ENCODE results near the gene FBXL22. TPM values are rescaled to one million over a fixed set of nuclear protein-coding genes. Genes with fewer than 3 reads are reported as not detected.

Gene FBXL22
- total and polyA plus RNA-seq, 2 of the 4 experiments (the other 2 are of a cell fraction), result 0.36 to 1.3 TPM

GRCh38 chr15:63597821-63598220, 634 bp downstream of the FBXL22 start:
- intact Hi-C loops (cut with micrococcal nuclease), result loop anchor here (1.0 kb wide), 2 partner anchors 45 to 93 kb away; no protein-coding TSS in a partner anchor
- Histone ChIP-seq H3K27me3 (ENCODE audit: control insufficient read depth, insufficient read depth, low read length) (no peaks in the 10 kb centered on the region), H3K4ac (ENCODE audit: low read depth, low read length) (peak overlapping the region; percentile 87), H4K20me1 (ENCODE audit: insufficient read depth, low read length) (no peaks in the 10 kb centered on the region), H2AK5ac (ENCODE audit: low read depth, low read length) (peak overlapping the region; percentile 58), H4K5ac (ENCODE audit: low read depth, low read length) (peak overlapping the region; percentile 10), H2AFZ (replicated peaks; ENCODE audit: low read length, poor library complexity) (peak overlapping the region; percentile 48), H3K9me1 (ENCODE audit: insufficient read depth, low read length) (peaks cover 22% of the 10 kb centered on the region), H2BK15ac (ENCODE audit: low read depth, low read length) (no peak overlapping the region; the same call in 2 of the 3 replicates), H3K4me2 (ENCODE audit: low read depth, low read length) (no peak overlapping the region), H3K18ac (ENCODE audit: low read depth, low read length) (peak overlapping the region; percentile 42; the same call in 1 of the 2 replicates), H4K8ac (ENCODE audit: low read depth in 2 of 2, low read length in 2 of 2) (peak overlapping the region; percentile 58 to 59; a peak in 2 of 4 replicates), H3K14ac (replicated peaks; ENCODE audit: low read depth, low read length) (peak overlapping the region; percentile 72; the same call in 1 of the 2 replicates), H3K36me3 (ENCODE audit: control insufficient read depth, insufficient read depth, low read length) (peaks cover 3% of the 10 kb centered on the region; the same call in 1 of the 2 replicates), H2BK120ac (ENCODE audit: low read depth, low read length) (0 out of 2 replicates have a peak overlapping the region, but pooled peaks have one; percentile 83), H3K56ac (ENCODE audit: extremely low read depth, insufficient read depth, low read length) (no peak overlapping the region), H3K4me3 (ENCODE audit: insufficient read depth, low read depth, low read length) (no peak overlapping the region), H3K9me3 (ENCODE audit: control insufficient read depth, insufficient read depth, low read length) (no peaks in the 10 kb centered on the region), H4K91ac (ENCODE audit: insufficient read depth, low read depth, low read length) (peak overlapping the region; percentile 78), H3K79me1 (ENCODE audit: low read depth in 1 of 2, low read length in 2 of 2) (peaks cover 0 to 7% of the 10 kb centered on the region in 2 experiments; a peak in 2 of 4 replicates), H2BK20ac (ENCODE audit: low read depth, low read length) (0 out of 2 replicates have a peak overlapping the region, but pooled peaks have one; percentile 5), H2AK9ac (replicated peaks; ENCODE audit: low read depth, low read length, poor library complexity) (peak overlapping the region; percentile 66), H2BK5ac (ENCODE audit: low read depth, low read length, poor library complexity, severe bottlenecking) (no peak overlapping the region), H3K4me1 (ENCODE audit: control insufficient read depth, insufficient read depth, low read length) (peaks cover 24% of the 10 kb centered on the region), H3K27ac (ENCODE audit: insufficient read depth, low read length) (peak overlapping the region; percentile 62; the same call in 1 of the 2 replicates), H3K23ac (ENCODE audit: low read depth, low read length) (no peak overlapping the region), H3K9ac (ENCODE audit: low read depth, low read length) (no peak overlapping the region)
- dilution Hi-C loops (cut with HindIII; ENCODE audit: low sequenced_read_pairs, unreplicated experiment), result no loop called here
- in situ Hi-C loops (cut with MboI; ENCODE audit: low sequenced_read_pairs), result no loop called here
- DNase-seq, result no peak
- CTCF ChIA-PET, result no interaction called here
- TF ChIP-seq CTCF (conservative IDR thresholded peaks at IDR 0.05; ENCODE audit: low read depth, low read length), result no peak
- POLR2A ChIA-PET (ENCODE audit: unreplicated experiment), result interaction anchor here (0.6 kb wide), 1 partner anchor 1137 kb away, joined by 8 read pairs; no protein-coding TSS in a partner anchor
- no TSS peak for BruUV-seq (replicated peaks)
- ATAC-seq (ENCODE audit: low read depth), result no peak
- WGBS, 2 experiments (ENCODE audit: extremely low coverage in 2 of 2, insufficient read length in 1 of 2), result 80% methylated on average over 1 of the region's 6 CpGs; no CpG with 5 or more reads in 1 of the 2 experiments

Measured in IMR-90 (cell line).